Astrocyte (in vitro differentiated cells and primary cell): ENCODE data around the gene GRM4.

ENCODE experiments used
- EZH2 ChIP-seq: IDR thresholded peaks from 2 replicates; pipeline ENCODE4 v1.6.1; 2012; ENCODE audit warnings: mild to moderate bottlenecking, low read length, inconsistent platforms; ENCODE audit not compliant: insufficient read depth
- TF ChIP-seq, protein P1 (sequence below): IDR thresholded peaks from 2 replicates; pipeline ENCODE4 v1.5.1; 2011; ENCODE audit warnings: low read depth, mild to moderate bottlenecking, inconsistent platforms, low read length, moderate library complexity; ENCODE audit not compliant: insufficient read depth

DNA sequence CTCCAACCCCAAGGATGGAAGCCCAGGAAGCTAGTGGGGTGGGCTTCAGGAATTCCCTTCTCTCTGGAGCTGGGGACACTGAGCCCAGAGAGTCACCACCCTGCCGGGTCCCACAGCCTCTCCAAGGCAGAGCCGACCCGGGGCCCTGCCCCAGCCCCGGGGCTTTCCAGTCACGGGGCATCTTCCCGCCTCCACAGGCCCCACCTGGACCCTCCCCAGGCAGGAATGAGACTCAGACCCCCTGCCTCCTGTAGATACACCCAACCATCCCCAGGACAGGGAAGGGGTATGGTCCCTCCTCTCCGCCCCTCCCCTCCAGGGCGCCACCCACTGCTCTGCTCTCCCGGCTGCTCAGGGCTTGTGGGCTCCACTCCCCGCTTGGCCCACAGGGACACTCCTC lies 53.3 kb downstream of the GRM4 start:
- TF ChIP-seq, protein P1, sequence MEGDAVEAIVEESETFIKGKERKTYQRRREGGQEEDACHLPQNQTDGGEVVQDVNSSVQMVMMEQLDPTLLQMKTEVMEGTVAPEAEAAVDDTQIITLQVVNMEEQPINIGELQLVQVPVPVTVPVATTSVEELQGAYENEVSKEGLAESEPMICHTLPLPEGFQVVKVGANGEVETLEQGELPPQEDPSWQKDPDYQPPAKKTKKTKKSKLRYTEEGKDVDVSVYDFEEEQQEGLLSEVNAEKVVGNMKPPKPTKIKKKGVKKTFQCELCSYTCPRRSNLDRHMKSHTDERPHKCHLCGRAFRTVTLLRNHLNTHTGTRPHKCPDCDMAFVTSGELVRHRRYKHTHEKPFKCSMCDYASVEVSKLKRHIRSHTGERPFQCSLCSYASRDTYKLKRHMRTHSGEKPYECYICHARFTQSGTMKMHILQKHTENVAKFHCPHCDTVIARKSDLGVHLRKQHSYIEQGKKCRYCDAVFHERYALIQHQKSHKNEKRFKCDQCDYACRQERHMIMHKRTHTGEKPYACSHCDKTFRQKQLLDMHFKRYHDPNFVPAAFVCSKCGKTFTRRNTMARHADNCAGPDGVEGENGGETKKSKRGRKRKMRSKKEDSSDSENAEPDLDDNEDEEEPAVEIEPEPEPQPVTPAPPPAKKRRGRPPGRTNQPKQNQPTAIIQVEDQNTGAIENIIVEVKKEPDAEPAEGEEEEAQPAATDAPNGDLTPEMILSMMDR = no peak
- TF ChIP-seq EZH2 = no peak
